Measurements from ENCODE around the gene ACBD4.

ACBD4 gene

GRCh38 chr17:45135192-45135977 is at the start of gene ACBD4:
TSS of gene ACBD4 (plus strand) at chr17:45135687. CDS start at chr17:45136145, 458 bp downstream.
- H3K27me3 Mint-ChIP-seq = peaks cover 15% of the 10 kb centered on the region
- peak within 1 kb of the TSS; percentile 82 for H3K27ac Mint-ChIP-seq
- H3K9me3 Mint-ChIP-seq = no peaks in the 10 kb centered on the region
- H3K4me3 Mint-ChIP-seq = peak within 1 kb of the TSS; percentile 87
- peaks cover 25% of the 10 kb centered on the region for H3K4me1 Mint-ChIP-seq (ENCODE audit: low read depth)
- peaks cover 26% of the 10 kb centered on the region for H3K36me3 Mint-ChIP-seq (ENCODE audit: low read depth)
- intact Hi-C loops (cut with micrococcal nuclease) = loop anchor here (1.0 to 10.0 kb wide), 3 partner anchors 13 to 221 kb away; partner anchors contain the start of genes GFAP and HEXIM1

- no peaks in the 10 kb centered on the region for H3K27me3 Mint-ChIP-seq
- intact Hi-C loops (cut with micrococcal nuclease) = no loop called here
- H3K4me3 Mint-ChIP-seq = no peak overlapping the region
- peaks cover 99% of the 10 kb centered on the region for H3K36me3 Mint-ChIP-seq (ENCODE audit: low read depth)
- no peaks in the 10 kb centered on the region for H3K9me3 Mint-ChIP-seq
- H3K4me1 Mint-ChIP-seq (ENCODE audit: low read depth) = no peaks in the 10 kb centered on the region
- no peak overlapping the region for H3K27ac Mint-ChIP-seq
Measured at GRCh38 chr17:45086391-45086790, 49.1 kb upstream of the ACBD4 start.

GRCh38 chr17:45086865-45087503 is 48.5 kb upstream of the ACBD4 start:
- peaks cover 99% of the 10 kb centered on the region for H3K36me3 Mint-ChIP-seq (ENCODE audit: low read depth)

GRCh38 chr17:45087504-45087975 is 47.9 kb upstream of the ACBD4 start:
- Mint-ChIP-seq H3K9me3 (no peaks in the 10 kb centered on the region), H3K36me3 (ENCODE audit: low read depth) (peaks cover 99% of the 10 kb centered on the region), H3K4me3 (no peak overlapping the region), H3K4me1 (ENCODE audit: low read depth) (no peaks in the 10 kb centered on the region), H3K27ac (no peak overlapping the region), H3K27me3 (no peaks in the 10 kb centered on the region)
- intact Hi-C loops (cut with micrococcal nuclease) = no loop called here

More at GRCh38 chr17:45086865-45087503, 48.5 kb upstream of the ACBD4 start:
- Mint-ChIP-seq H3K4me3 (no peak overlapping the region), H3K9me3 (no peaks in the 10 kb centered on the region), H3K27ac (no peak overlapping the region), H3K27me3 (no peaks in the 10 kb centered on the region), H3K4me1 (ENCODE audit: low read depth) (no peaks in the 10 kb centered on the region)
- intact Hi-C loops (cut with micrococcal nuclease) = no loop called here

- H3K27me3 Mint-ChIP-seq = no peaks in the 10 kb centered on the region
- H3K9me3 Mint-ChIP-seq = no peaks in the 10 kb centered on the region
- H3K27ac Mint-ChIP-seq = no peak overlapping the region
- no peaks in the 10 kb centered on the region for H3K4me1 Mint-ChIP-seq (ENCODE audit: low read depth)
- H3K4me3 Mint-ChIP-seq = no peak overlapping the region
- peaks cover 99% of the 10 kb centered on the region for H3K36me3 Mint-ChIP-seq (ENCODE audit: low read depth)
- intact Hi-C loops (cut with micrococcal nuclease) = no loop called here
Measured at GRCh38 chr17:45087978-45088377, 47.5 kb upstream of the ACBD4 start.

GRCh38 chr17:45088741-45089140 is 46.7 kb upstream of the ACBD4 start:
- no peak overlapping the region for H3K4me3 Mint-ChIP-seq

GRCh38 chr17:45090711-45091110 is 44.8 kb upstream of the ACBD4 start:
- Mint-ChIP-seq H3K4me1 (ENCODE audit: low read depth) (no peaks in the 10 kb centered on the region), H3K36me3 (ENCODE audit: low read depth) (peaks cover 100% of the 10 kb centered on the region), H3K9me3 (no peaks in the 10 kb centered on the region), H3K4me3 (no peak overlapping the region), H3K27ac (no peak overlapping the region), H3K27me3 (no peaks in the 10 kb centered on the region)
- intact Hi-C loops (cut with micrococcal nuclease) = loop anchor here (10.0 kb wide), 2 partner anchors 66 to 176 kb away; partner anchors contain the start of gene GFAP

More at GRCh38 chr17:45088741-45089140, 46.7 kb upstream of the ACBD4 start:
- Mint-ChIP-seq H3K27me3 (no peaks in the 10 kb centered on the region), H3K4me1 (ENCODE audit: low read depth) (no peaks in the 10 kb centered on the region), H3K27ac (no peak overlapping the region), H3K9me3 (no peaks in the 10 kb centered on the region), H3K36me3 (ENCODE audit: low read depth) (peaks cover 100% of the 10 kb centered on the region)
- intact Hi-C loops (cut with micrococcal nuclease) = no loop called here

- H3K27ac Mint-ChIP-seq = no peak overlapping the region
- H3K4me1 Mint-ChIP-seq (ENCODE audit: low read depth) = no peaks in the 10 kb centered on the region
- H3K27me3 Mint-ChIP-seq = no peaks in the 10 kb centered on the region
- intact Hi-C loops (cut with micrococcal nuclease) = loop anchor here (10.0 kb wide), 2 partner anchors 67 to 177 kb away; partner anchors contain the start of gene GFAP
- no peaks in the 10 kb centered on the region for H3K9me3 Mint-ChIP-seq
- peaks cover 100% of the 10 kb centered on the region for H3K36me3 Mint-ChIP-seq (ENCODE audit: low read depth)
- no peak overlapping the region for H3K4me3 Mint-ChIP-seq
Measured at GRCh38 chr17:45091778-45092425, 43.6 kb upstream of the ACBD4 start.

GRCh38 chr17:45092911-45093430 is 42.5 kb upstream of the ACBD4 start:
- H3K9me3 Mint-ChIP-seq = no peaks in the 10 kb centered on the region
- no peaks in the 10 kb centered on the region for H3K27me3 Mint-ChIP-seq
- no peak overlapping the region for H3K4me3 Mint-ChIP-seq
- intact Hi-C loops (cut with micrococcal nuclease) = loop anchor here (10.0 kb wide), 2 partner anchors 68 to 178 kb away; partner anchors contain the start of gene GFAP
- peaks cover 100% of the 10 kb centered on the region for H3K36me3 Mint-ChIP-seq (ENCODE audit: low read depth)
- no peak overlapping the region for H3K27ac Mint-ChIP-seq
- no peaks in the 10 kb centered on the region for H3K4me1 Mint-ChIP-seq (ENCODE audit: low read depth)

GRCh38 chr17:45093444-45094110 is 41.9 kb upstream of the ACBD4 start:
- H3K36me3 Mint-ChIP-seq (ENCODE audit: low read depth) = peaks cover 100% of the 10 kb centered on the region
- H3K27ac Mint-ChIP-seq = no peak overlapping the region
- intact Hi-C loops (cut with micrococcal nuclease) = loop anchor here (10.0 kb wide), 2 partner anchors 69 to 179 kb away; partner anchors contain the start of gene GFAP
- no peaks in the 10 kb centered on the region for H3K27me3 Mint-ChIP-seq
- no peaks in the 10 kb centered on the region for H3K4me1 Mint-ChIP-seq (ENCODE audit: low read depth)
- no peaks in the 10 kb centered on the region for H3K9me3 Mint-ChIP-seq
- H3K4me3 Mint-ChIP-seq = no peak overlapping the region

GRCh38 chr17:45096141-45096540 is 39.3 kb upstream of the ACBD4 start:
- H3K9me3 Mint-ChIP-seq = no peaks in the 10 kb centered on the region
- no peaks in the 10 kb centered on the region for H3K27me3 Mint-ChIP-seq
- no peak overlapping the region for H3K4me3 Mint-ChIP-seq
- intact Hi-C loops (cut with micrococcal nuclease) = loop anchor here (10.0 kb wide), 2 partner anchors 71 to 181 kb away; partner anchors contain the start of gene GFAP
- H3K36me3 Mint-ChIP-seq (ENCODE audit: low read depth) = peaks cover 100% of the 10 kb centered on the region
- no peaks in the 10 kb centered on the region for H3K4me1 Mint-ChIP-seq (ENCODE audit: low read depth)
- H3K27ac Mint-ChIP-seq = no peak overlapping the region

- peaks cover 100% of the 10 kb centered on the region for H3K36me3 Mint-ChIP-seq (ENCODE audit: low read depth)
- no peaks in the 10 kb centered on the region for H3K9me3 Mint-ChIP-seq
- H3K4me3 Mint-ChIP-seq = no peak overlapping the region
- H3K4me1 Mint-ChIP-seq (ENCODE audit: low read depth) = no peaks in the 10 kb centered on the region
- no peak overlapping the region for H3K27ac Mint-ChIP-seq
- intact Hi-C loops (cut with micrococcal nuclease) = loop anchor here (10.0 kb wide), 2 partner anchors 72 to 182 kb away; partner anchors contain the start of gene GFAP
- H3K27me3 Mint-ChIP-seq = no peaks in the 10 kb centered on the region
Measured at GRCh38 chr17:45096926-45097325, 38.6 kb upstream of the ACBD4 start.

Measured in dendritic cell treated with granulocyte-macrophage colony-stimulating factor and Interleukin-4, amounts not matched to agents 40 ng/mL and 50 ng/mL, for 4 days (primary cell).